ENCODE results near the gene KAT6B.

KAT6B gene

DNA sequence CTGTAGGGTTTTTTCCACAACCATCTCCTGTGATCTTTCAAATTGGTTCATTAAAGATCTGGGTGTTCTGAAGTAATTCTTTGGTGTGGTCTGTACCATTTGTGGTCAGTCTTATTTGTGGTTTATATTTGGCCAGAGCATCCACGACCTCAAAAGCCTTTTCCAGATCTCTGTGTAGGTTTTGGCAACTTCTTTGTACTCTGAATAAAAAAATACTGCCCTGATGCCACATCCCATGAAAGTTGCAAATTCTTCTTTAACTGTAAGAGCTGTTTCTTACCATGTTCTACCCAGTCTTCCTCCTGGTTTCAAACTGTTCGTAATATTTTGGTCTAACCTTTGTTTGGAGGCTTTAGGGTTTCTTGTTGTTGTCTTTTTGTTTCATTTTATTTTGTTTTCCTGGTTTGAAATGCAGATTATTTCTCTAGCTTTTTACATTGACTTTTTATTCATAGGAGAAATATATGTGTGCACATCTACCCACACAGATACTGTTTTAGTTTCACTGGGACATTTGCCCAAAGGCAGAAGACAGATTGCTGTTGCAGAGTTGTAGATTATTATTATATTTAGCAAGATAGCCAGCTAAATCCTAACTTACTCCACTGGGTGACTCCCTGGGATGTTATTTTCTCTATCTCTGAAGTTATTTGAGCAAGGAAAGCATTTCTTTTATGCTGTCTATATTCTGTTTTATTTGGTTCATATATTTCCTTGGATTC, 161.8 kb downstream of the KAT6B start:
- TF ChIP-seq, protein P1, sequence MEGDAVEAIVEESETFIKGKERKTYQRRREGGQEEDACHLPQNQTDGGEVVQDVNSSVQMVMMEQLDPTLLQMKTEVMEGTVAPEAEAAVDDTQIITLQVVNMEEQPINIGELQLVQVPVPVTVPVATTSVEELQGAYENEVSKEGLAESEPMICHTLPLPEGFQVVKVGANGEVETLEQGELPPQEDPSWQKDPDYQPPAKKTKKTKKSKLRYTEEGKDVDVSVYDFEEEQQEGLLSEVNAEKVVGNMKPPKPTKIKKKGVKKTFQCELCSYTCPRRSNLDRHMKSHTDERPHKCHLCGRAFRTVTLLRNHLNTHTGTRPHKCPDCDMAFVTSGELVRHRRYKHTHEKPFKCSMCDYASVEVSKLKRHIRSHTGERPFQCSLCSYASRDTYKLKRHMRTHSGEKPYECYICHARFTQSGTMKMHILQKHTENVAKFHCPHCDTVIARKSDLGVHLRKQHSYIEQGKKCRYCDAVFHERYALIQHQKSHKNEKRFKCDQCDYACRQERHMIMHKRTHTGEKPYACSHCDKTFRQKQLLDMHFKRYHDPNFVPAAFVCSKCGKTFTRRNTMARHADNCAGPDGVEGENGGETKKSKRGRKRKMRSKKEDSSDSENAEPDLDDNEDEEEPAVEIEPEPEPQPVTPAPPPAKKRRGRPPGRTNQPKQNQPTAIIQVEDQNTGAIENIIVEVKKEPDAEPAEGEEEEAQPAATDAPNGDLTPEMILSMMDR (IDR thresholded peaks at IDR 0.05; ENCODE audit: control insufficient read depth, insufficient read depth, low read depth, low read length, missing control alignments), result no peak
- no peak for DNase-seq (ENCODE audit: low read depth)
- H3K4me3 ChIP-seq (ENCODE audit: control insufficient read depth, low read depth, low read length), result no peak overlapping the region

DNA sequence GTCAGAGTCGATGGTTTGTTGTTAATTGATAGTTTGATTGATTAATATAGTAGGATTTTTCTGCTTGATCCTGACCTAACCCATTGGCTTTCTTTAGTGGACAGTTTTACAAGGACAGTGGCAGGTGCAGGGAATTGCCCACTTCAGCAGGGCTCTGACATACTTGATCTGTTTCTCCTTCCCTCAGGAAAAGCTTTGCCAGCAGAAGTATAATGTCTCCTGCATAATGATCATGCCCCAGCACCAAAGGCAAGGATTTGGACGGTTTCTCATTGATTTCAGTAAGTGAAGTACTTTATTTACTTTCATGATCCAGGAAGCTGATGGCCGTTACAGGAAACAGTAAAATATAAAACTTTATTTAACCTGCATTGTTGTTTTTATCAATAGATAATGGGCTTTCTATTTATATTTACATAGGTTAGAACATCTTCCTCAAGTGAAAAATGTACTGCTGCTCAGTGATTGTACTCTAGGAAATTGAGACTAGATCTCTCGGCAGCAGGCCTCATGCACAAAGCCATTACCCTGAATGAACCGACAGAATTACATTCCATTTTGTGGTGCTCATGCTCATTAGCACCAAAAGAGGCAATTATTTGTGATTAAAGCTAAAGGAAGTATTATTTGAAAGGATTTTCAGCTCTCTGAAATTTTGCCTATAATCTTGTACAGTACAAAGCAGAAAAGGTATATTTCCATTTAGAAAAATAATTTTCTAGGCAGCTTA, 162.6 kb downstream of the KAT6B start:
- H3K4me3 ChIP-seq (ENCODE audit: control insufficient read depth, low read depth, low read length), result no peak overlapping the region
- TF ChIP-seq, protein P1 (IDR thresholded peaks at IDR 0.05; ENCODE audit: control insufficient read depth, insufficient read depth, low read depth, low read length, missing control alignments), result no peak
- DNase-seq (ENCODE audit: low read depth), result no peak

DNA sequence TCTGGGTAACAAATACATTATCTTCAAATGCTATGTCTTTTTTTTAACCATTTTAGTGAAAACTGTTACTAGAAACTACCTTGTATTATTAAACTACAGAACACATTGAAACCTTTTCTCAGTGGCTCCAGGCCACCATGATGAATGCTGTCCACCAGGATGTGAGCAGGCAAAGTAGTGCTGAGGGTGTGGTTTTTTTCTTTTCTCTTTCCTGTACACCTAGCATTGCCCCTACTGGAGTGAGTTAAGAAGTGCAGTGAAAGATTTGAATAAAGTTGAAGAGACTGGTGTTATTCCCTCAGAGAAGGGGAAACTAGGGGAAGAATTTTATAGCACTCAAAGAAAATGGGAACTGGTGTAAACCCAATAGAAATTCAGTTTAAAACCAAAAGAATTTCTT, 165.0 kb downstream of the KAT6B start:
- no peak for DNase-seq (ENCODE audit: low read depth)
- TF ChIP-seq, protein P1 (IDR thresholded peaks at IDR 0.05; ENCODE audit: control insufficient read depth, insufficient read depth, low read depth, low read length, missing control alignments), result peak; percentile 31
- no peak overlapping the region for H3K4me3 ChIP-seq (ENCODE audit: control insufficient read depth, low read depth, low read length)

DNA sequence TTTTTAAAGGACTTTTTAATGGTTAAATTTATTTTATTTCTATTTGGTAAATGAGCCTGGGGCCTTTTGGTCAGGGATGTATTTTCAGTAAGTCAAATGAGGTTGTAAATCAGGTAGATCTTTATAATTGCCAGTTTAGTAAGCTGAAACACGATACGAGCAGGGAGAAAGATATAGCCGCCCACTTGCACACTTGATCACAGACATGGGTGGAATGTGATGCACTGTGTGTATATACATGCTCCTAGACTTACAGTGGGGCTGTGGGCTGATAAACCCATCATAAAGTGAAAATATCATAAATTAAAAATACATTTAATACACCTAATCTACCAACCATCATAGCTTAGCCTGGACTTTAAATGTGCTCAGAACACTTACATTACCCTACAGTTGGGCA, 165.7 kb downstream of the KAT6B start:
- DNase-seq (ENCODE audit: low read depth), result no peak
- H3K4me3 ChIP-seq (ENCODE audit: control insufficient read depth, low read depth, low read length), result no peak overlapping the region
- TF ChIP-seq, protein P1 (IDR thresholded peaks at IDR 0.05; ENCODE audit: control insufficient read depth, insufficient read depth, low read depth, low read length, missing control alignments), result no peak

DNA sequence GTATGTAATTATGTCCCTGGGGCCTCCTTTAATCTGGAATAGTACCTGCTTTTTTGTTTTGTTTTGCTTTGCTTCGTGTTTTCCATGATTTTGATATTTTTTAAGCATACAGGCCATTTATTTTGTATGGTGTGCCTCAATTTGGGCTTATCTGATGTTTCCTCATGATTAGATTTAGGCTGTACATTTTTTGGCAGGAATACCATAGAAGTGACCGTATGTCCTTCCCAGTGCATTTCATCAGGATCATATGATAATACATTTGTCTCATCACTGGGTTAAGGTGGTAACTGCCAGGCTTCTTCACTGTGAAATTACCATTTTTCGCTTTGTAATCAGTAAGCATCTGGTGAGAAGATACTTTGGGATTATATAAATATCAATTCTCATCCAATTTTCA, 167.2 kb downstream of the KAT6B start:
- H3K4me3 ChIP-seq (ENCODE audit: control insufficient read depth, low read depth, low read length), result no peak overlapping the region
- TF ChIP-seq, protein P1 (IDR thresholded peaks at IDR 0.05; ENCODE audit: control insufficient read depth, insufficient read depth, low read depth, low read length, missing control alignments), result no peak
- DNase-seq (ENCODE audit: low read depth), result no peak

DNA sequence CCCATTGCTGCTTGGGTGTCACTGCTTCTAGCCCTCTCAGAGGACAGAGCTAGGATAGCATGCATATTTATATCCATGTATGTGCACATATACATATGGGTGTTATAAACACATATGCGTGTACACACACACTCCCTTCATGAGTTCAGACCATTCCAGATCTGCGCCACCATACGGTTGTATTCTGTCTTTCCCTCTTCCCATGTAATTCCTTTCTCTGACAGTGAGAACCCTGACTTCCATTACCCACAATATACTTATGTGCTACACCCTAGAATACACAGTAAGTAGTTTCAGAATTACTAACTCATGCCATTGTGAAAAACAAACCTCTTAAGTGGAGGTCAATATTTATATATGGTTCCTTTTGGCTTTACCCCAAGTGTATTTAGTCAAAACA, 168.5 kb downstream of the KAT6B start:
- TF ChIP-seq, protein P1 (IDR thresholded peaks at IDR 0.05; ENCODE audit: control insufficient read depth, insufficient read depth, low read depth, low read length, missing control alignments), result no peak
- DNase-seq (ENCODE audit: low read depth), result no peak
- no peak overlapping the region for H3K4me3 ChIP-seq (ENCODE audit: control insufficient read depth, low read depth, low read length)
